ENCODE results near the gene JAZF1. TPM values are rescaled to one million over a fixed set of nuclear protein-coding genes. Genes with fewer than 3 reads are reported as not detected.
A peak's percentile ranks its signal among the peaks of the same experiment; 100 is the strongest.

The JAZF1 gene
- total RNA-seq, 1 experiment from 2014 or later, result 5.4 TPM

GRCh38 chr7:28136885-28137284 is 43.7 kb downstream of the JAZF1 start:
- DNase-seq (ENCODE audit: low read depth), result no peak

- DNase-seq (ENCODE audit: low read depth), result no peak
Observed at GRCh38 chr7:28136420-28136819, 44.2 kb downstream of the JAZF1 start.

- DNase-seq (ENCODE audit: low read depth), result no peak
Observed at GRCh38 chr7:28135760-28136159, 44.8 kb downstream of the JAZF1 start.

GRCh38 chr7:28135315-28135714 is 45.3 kb downstream of the JAZF1 start:
- DNase-seq (ENCODE audit: low read depth), result no peak

GRCh38 chr7:28133872-28134271 is 46.7 kb downstream of the JAZF1 start:
- DNase-seq (ENCODE audit: low read depth), result no peak

GRCh38 chr7:28132959-28133870 is 47.4 kb downstream of the JAZF1 start:
- peak; percentile 51 for DNase-seq (ENCODE audit: low read depth)

GRCh38 chr7:28130277-28130676 is 50.3 kb downstream of the JAZF1 start:
- no peak for DNase-seq (ENCODE audit: low read depth)

- no peak for DNase-seq (ENCODE audit: low read depth)
Observed at GRCh38 chr7:28128608-28129007, 52.0 kb downstream of the JAZF1 start.

- no peak for DNase-seq (ENCODE audit: low read depth)
Observed at GRCh38 chr7:28126410-28127041, 54.1 kb downstream of the JAZF1 start.

- no peak for DNase-seq (ENCODE audit: low read depth)
Observed at GRCh38 chr7:28125431-28126409, 54.9 kb downstream of the JAZF1 start.

- no peak for DNase-seq (ENCODE audit: low read depth)
Observed at GRCh38 chr7:28124413-28124812, 56.2 kb downstream of the JAZF1 start.

- DNase-seq (ENCODE audit: low read depth), result no peak
Observed at GRCh38 chr7:28123752-28124151, 56.8 kb downstream of the JAZF1 start.

- no peak for DNase-seq (ENCODE audit: low read depth)
Observed at GRCh38 chr7:28121496-28121895, 59.1 kb downstream of the JAZF1 start.

GRCh38 chr7:28116041-28116440 is 64.6 kb downstream of the JAZF1 start:
- DNase-seq (ENCODE audit: low read depth), result no peak

GRCh38 chr7:28115261-28115660 is 65.3 kb downstream of the JAZF1 start:
- no peak for DNase-seq (ENCODE audit: low read depth)

- no peak for DNase-seq (ENCODE audit: low read depth)
Observed at GRCh38 chr7:28114056-28114455, 66.5 kb downstream of the JAZF1 start.

- DNase-seq (ENCODE audit: low read depth), result no peak
Observed at GRCh38 chr7:28112883-28113540, 67.6 kb downstream of the JAZF1 start.

- no peak for DNase-seq (ENCODE audit: low read depth)
Observed at GRCh38 chr7:28112467-28112866, 68.1 kb downstream of the JAZF1 start.

GRCh38 chr7:28112012-28112411 is 68.6 kb downstream of the JAZF1 start:
- no peak for DNase-seq (ENCODE audit: low read depth)

- DNase-seq (ENCODE audit: low read depth), result no peak
Observed at GRCh38 chr7:28110427-28111012, 70.1 kb downstream of the JAZF1 start.

- no peak for DNase-seq (ENCODE audit: low read depth)
Observed at GRCh38 chr7:28108747-28109146, 71.8 kb downstream of the JAZF1 start.

Measured in HT1080 (cell line).